ENCODE data around the gene RHOV.

The RHOV gene

DNA sequence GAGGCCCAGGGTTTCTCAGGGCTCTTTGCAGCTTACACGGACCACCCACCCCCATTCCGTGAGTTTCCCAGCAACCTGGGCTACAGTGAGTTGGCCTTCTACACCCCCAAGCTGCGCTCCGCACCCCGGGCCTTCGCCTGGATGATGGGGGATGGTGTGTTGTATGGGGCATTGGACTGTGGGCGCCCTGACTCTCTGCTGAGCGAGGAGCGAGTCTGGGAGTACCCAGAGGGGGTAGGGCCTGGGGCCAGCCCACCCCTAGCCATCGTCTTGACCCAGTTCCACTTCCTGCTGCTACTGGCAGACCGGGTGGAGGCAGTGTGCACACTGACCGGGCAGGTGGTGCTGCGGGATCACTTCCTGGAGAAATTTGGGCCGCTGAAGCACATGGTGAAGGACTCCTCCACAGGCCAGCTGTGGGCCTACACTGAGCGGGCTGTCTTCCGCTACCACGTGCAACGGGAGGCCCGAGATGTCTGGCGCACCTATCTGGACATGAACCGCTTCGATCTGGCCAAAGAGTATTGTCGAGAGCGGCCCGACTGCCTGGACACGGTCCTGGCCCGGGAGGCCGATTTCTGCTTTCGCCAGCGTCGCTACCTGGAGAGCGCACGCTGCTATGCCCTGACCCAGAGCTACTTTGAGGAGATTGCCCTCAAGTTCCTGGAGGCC lies 25.6 kb upstream of the RHOV start:
- in situ Hi-C loops (cut with MboI; ENCODE audit: low sequenced_read_pairs, unreplicated experiment) = loop anchor here (25.0 kb wide), 1 partner anchor 113 kb away; no protein-coding TSS in a partner anchor
- DNase-seq (ENCODE audit: low spot score) = no peak
- TF ChIP-seq, protein P1, sequence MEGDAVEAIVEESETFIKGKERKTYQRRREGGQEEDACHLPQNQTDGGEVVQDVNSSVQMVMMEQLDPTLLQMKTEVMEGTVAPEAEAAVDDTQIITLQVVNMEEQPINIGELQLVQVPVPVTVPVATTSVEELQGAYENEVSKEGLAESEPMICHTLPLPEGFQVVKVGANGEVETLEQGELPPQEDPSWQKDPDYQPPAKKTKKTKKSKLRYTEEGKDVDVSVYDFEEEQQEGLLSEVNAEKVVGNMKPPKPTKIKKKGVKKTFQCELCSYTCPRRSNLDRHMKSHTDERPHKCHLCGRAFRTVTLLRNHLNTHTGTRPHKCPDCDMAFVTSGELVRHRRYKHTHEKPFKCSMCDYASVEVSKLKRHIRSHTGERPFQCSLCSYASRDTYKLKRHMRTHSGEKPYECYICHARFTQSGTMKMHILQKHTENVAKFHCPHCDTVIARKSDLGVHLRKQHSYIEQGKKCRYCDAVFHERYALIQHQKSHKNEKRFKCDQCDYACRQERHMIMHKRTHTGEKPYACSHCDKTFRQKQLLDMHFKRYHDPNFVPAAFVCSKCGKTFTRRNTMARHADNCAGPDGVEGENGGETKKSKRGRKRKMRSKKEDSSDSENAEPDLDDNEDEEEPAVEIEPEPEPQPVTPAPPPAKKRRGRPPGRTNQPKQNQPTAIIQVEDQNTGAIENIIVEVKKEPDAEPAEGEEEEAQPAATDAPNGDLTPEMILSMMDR (IDR thresholded peaks at IDR 0.05; ENCODE audit: borderline replicate concordance, control extremely low read depth, extremely low read depth, insufficient read depth, missing control alignments) = no peak

DNA sequence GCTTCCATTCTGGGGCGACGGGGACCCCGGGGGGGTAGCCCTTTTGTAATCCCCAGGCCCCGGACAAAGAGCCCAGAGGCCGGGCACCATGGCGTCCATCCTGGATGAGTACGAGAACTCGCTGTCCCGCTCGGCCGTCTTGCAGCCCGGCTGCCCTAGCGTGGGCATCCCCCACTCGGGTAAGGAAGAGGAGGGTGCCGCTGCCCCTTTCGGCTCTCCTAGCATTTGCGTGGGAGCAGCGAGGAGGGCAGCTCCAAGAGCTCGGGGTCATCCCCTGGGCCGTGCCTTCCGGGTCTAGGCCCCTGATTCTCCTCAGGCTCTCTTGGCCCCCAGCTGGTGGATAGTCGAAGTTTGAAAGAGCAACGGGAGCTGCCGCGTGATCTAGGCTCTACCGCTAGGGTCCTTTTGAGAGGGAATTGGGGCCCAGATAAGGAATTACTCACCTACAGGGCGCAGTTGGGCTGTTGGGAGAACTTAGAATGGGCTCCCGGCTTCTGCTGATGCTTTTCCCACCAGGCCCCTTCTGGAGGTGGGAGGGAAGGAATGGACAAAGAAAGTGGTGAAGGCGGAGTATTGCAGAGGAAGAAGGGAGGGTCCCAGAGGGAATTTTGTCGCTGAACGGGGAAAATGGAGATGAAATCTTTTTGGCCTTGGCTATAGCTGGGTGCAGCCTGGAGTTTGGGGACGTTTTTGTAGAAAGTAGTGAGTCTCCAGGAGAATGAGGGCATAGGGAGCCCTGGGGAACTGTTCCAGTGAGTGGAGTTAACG lies 20.8 kb upstream of the RHOV start:
- TF ChIP-seq, protein P1 (IDR thresholded peaks at IDR 0.05; ENCODE audit: borderline replicate concordance, control extremely low read depth, extremely low read depth, insufficient read depth, missing control alignments) = peak; percentile 18
- peak; percentile 73 for DNase-seq (ENCODE audit: low spot score)
- in situ Hi-C loops (cut with MboI; ENCODE audit: low sequenced_read_pairs, unreplicated experiment) = loop anchor here (5.0 kb wide), 1 partner anchor 43 kb away; no protein-coding TSS in a partner anchor

DNA sequence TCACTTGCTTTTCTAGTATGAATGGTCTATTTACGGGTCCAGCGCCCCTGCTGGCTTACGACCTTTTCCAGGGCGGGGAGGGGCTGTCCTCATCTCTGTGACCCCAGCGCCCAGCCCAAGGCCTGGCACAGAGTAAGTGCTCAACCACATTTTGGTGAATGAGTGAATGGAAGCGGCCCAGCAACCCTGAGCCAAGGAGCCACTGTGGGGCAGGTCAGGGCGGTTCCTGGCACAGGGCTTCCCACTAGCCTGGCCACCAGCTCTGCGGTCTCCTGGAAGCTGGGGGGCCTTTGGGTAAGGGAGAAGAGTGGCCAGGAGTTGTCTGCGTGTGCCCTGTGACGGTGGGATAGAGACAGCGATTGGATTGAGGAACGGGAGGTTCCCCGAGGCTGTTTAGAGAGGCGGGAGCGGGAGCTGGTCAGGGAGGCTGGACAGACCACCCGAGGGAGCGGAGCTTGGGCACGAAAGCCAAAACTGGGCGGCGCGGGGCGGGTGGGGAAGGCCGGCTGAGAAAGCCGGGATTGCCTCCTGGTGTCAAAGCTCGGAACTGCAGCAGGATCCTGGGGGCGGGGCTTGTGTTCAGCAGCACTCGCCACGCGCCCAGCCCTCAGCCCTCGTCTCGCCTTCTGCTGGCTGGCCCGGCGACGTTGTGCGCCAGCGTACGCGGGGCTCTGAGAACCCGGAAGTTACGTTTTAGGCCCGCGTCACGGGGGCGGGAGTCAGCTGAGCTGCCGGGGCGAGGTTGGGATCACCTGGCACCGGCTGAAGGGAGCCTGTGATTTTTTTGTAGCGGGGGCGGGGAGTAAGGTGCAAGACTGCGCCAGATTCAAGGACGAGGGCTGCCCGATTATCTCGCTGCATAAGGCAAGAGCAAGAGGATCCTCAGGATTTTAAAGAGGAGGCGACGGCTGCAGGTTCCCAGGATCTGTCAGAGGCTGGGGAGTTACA lies 20.0 kb upstream of the RHOV start, which contains the start of gene VPS18:
TSS of gene VPS18 (plus strand) at position 718 of the 948 bp plus-strand sequence. CDS start 319 bp downstream, outside the sequence.
- TF ChIP-seq, protein P1 (IDR thresholded peaks at IDR 0.05; ENCODE audit: borderline replicate concordance, control extremely low read depth, extremely low read depth, insufficient read depth, missing control alignments) = peak; percentile 96
- DNase-seq (ENCODE audit: low spot score) = peak; percentile 96
- in situ Hi-C loops (cut with MboI; ENCODE audit: low sequenced_read_pairs, unreplicated experiment) = loop anchor here (5.0 kb wide), 1 partner anchor 42 kb away; no protein-coding TSS in a partner anchor

DNA sequence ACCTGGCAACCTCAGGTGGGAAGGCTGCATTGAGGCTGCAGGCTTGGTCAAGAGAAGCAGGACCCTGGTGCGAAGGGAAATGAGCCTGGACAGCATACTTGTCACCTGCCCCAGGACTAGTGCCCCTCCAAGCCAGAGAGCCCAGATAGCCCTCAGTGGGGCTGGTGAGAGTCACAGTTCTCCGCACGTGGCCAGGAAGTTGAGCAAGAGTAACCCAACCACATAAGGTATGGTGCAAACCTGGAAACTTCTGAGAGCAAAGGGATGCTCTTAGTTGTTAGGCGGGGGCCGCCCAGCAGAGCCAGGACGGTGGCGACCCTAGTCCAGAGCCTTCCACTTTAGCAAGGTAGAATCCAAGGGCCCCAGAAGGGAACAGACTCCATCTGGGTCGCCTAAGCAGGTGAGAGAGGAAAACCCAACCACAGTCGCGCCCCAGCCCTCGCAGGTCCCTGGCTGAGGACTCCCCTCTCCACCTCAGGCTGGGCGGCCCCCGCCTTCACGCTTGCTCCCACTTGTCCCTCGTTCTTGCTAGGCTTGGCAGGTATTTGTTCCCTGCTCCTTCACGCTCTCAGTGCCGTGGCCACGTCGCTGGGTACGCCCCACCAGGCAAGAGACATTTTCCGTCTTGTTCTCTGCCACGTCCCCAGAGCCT lies 19.1 kb upstream of the RHOV start:
- TF ChIP-seq, protein P1 (IDR thresholded peaks at IDR 0.05; ENCODE audit: borderline replicate concordance, control extremely low read depth, extremely low read depth, insufficient read depth, missing control alignments) = no peak
- in situ Hi-C loops (cut with MboI; ENCODE audit: low sequenced_read_pairs, unreplicated experiment) = loop anchor here (5.0 kb wide), 1 partner anchor 41 kb away; no protein-coding TSS in a partner anchor
- no peak for DNase-seq (ENCODE audit: low spot score)

DNA sequence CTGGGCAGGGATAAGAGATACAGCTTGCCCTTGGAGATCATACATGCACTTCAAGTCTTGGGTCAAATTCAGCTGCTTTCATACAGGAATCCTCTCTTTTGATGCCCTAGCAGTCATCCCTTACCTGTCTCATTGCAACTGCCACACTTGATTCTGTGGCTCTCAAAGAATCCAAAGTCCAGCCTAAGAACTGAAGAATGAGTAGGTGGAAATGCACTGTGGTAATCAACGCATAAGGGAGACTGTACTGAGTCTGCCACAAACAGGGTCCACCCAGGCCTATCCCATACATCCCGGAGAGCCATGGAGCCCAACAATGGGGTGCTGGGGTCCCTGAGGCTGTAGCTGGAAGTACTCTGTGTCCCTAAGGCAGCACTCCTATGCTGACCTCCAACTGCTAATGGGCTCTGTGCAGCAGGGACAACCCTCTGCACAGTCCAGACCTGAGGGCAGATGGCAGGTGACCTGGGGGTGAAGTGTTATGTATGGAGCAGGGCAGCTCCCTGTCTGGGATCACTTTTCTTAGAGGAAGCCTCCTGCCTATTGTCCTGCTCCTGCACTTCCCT lies 18.5 kb upstream of the RHOV start:
- in situ Hi-C loops (cut with MboI; ENCODE audit: low sequenced_read_pairs, unreplicated experiment) = loop anchor here (5.0 kb wide), 1 partner anchor 40 kb away; no protein-coding TSS in a partner anchor
- no peak for DNase-seq (ENCODE audit: low spot score)
- TF ChIP-seq, protein P1 (IDR thresholded peaks at IDR 0.05; ENCODE audit: borderline replicate concordance, control extremely low read depth, extremely low read depth, insufficient read depth, missing control alignments) = no peak

Measured in GM13976 (cell line).